Vagina (tissue), 2 donors: ENCODE results near the gene HAUS3. TPM values are rescaled to one million over a fixed set of nuclear protein-coding genes. Genes with fewer than 3 reads are reported as not detected.
"Not testable (repeated sequence)": the region's sequence is repeated elsewhere in the genome, so short reads cannot be mapped to it uniquely, and the experiment has no call there.

Experiments
- DNase-seq, 2 donors: peaks; one replicate each; pipeline ENCODE4 v3.0.0-alpha.2; 2017; ENCODE audit errors: extremely low spot score in 2 of 2
- H3K27ac ChIP-seq: fragments of 200-600 bp; sonication (generic); one replicate; pipeline ENCODE4 v1.5.1; 2019
- H3K27me3 ChIP-seq: fragments of 200-600 bp; sonication (generic); one replicate; pipeline ENCODE4 v1.5.1; 2019
- H3K36me3 ChIP-seq, 2 donors: fragments of 200-600 bp; sonication (generic); one replicate each; pipeline ENCODE4 v1.5.1; 2017 to 2019
- H3K4me1 ChIP-seq: fragments of 200-600 bp; sonication (generic); one replicate; pipeline ENCODE4 v1.5.1; 2019
- H3K4me3 ChIP-seq, 2 donors: fragments of 200-600 bp; sonication (generic); 1 replicate in 1 of 2; 2 replicates in 1 of 2; pipeline ENCODE4 v1.5.1; 2016 to 2019
- H3K9me3 ChIP-seq: fragments of 200-600 bp; sonication (generic); one replicate; pipeline ENCODE4 v1.5.1; 2019
- CTCF ChIP-seq, 3 experiments: fragments of 450-650 bp in 2 of 3; fragments of 200-600 bp in 1 of 3; sonication (generic) in 1 of 3; IDR thresholded peaks; one replicate each; pipeline ENCODE4 v1.5.1; 2017 to 2019; ENCODE audit warnings: antibody characterized with exemption in 3 of 3, mild to moderate bottlenecking in 2 of 3, moderate library complexity in 2 of 3
- POLR2A ChIP-seq, 2 donors: fragments of 450-650 bp; IDR thresholded peaks; one replicate each; pipeline ENCODE4 v1.6.1; 2017; ENCODE audit warnings: antibody characterized with exemption in 2 of 2, mild to moderate bottlenecking in 2 of 2, moderate library complexity in 2 of 2
- POLR2AphosphoS5 ChIP-seq, 2 donors: sonication (generic); formaldehyde crosslinking; IDR thresholded peaks; one replicate each; pipeline ENCODE4 v1.9.0; 2017; ENCODE audit warnings: antibody characterized with exemption in 2 of 2, mild to moderate bottlenecking in 2 of 2, low read depth in 1 of 2; ENCODE audit not compliant: insufficient read depth in 1 of 2
- intact Hi-C: fragments of 100-400 bp; cut with DNase I; formaldehyde crosslinking; loops from one replicate; pipeline ENCODE4 v1.15.1; 2023
- total RNA-seq: library from RNA; depleted of rRNA; stranded (reverse); fragments of >200 nt; gene quantifications from one replicate; pipeline ENCODE4 v1.2.3, GENCODE V29; 2016

Gene HAUS3
- total RNA-seq, 1 donor from 2014 or later, result 9.6 TPM

GRCh38 chr4:2280531-2281300 is 38.8 kb upstream of the HAUS3 start:
- Histone ChIP-seq H3K27me3 (no peaks in the 10 kb centered on the region), H3K4me1 (no peaks in the 10 kb centered on the region), H3K36me3 (no peaks in the 10 kb centered on the region), H3K27ac (no peak overlapping the region), H3K9me3 (no peaks in the 10 kb centered on the region), H3K4me3 (no peak overlapping the region)
- TF ChIP-seq POLR2A (IDR thresholded peaks at IDR 0.05), result no peak
- TF ChIP-seq CTCF (IDR thresholded peaks at IDR 0.05), result no peak
- no peak for TF ChIP-seq POLR2AphosphoS5 (IDR thresholded peaks at IDR 0.05; ENCODE audit: insufficient read depth in 1 of 2, low read depth in 1 of 2)
- intact Hi-C loops, result no loop called here
- no peak for DNase-seq

GRCh38 chr4:2277956-2278355 is 36.0 kb upstream of the HAUS3 start:
- intact Hi-C loops, result no loop called here
- Histone ChIP-seq H3K27ac (no peak overlapping the region), H3K36me3 (no peaks in the 10 kb centered on the region), H3K9me3 (no peaks in the 10 kb centered on the region), H3K4me1 (no peaks in the 10 kb centered on the region), H3K27me3 (no peaks in the 10 kb centered on the region), H3K4me3 (no peak overlapping the region)
- DNase-seq, result no peak
- TF ChIP-seq POLR2AphosphoS5 (IDR thresholded peaks at IDR 0.05; ENCODE audit: insufficient read depth in 1 of 2, low read depth in 1 of 2), result no peak

- H3K27ac ChIP-seq, result no peak overlapping the region
- H3K27me3 ChIP-seq, result no peaks in the 10 kb centered on the region
- H3K9me3 ChIP-seq, result no peaks in the 10 kb centered on the region
- TF ChIP-seq POLR2A (IDR thresholded peaks at IDR 0.05), result no peak
- no peak for TF ChIP-seq POLR2AphosphoS5 (IDR thresholded peaks at IDR 0.05; ENCODE audit: insufficient read depth in 1 of 2, low read depth in 1 of 2)
- no peak for TF ChIP-seq CTCF (IDR thresholded peaks at IDR 0.05)
- H3K4me3 ChIP-seq, result no peak overlapping the region
- DNase-seq, result no peak
- intact Hi-C loops, result no loop called here
- H3K4me1 ChIP-seq, result no peaks in the 10 kb centered on the region
- no peaks in the 10 kb centered on the region for H3K36me3 ChIP-seq
Observed at GRCh38 chr4:2276581-2277325, 34.8 kb upstream of the HAUS3 start.

- Histone ChIP-seq H3K27ac (no peak overlapping the region), H3K36me3 (no peaks in the 10 kb centered on the region), H3K4me3 (no peak overlapping the region), H3K27me3 (no peaks in the 10 kb centered on the region), H3K9me3 (no peaks in the 10 kb centered on the region), H3K4me1 (no peaks in the 10 kb centered on the region)
- no peak for DNase-seq
- intact Hi-C loops, result no loop called here
- TF ChIP-seq POLR2AphosphoS5 (IDR thresholded peaks at IDR 0.05; ENCODE audit: insufficient read depth in 1 of 2, low read depth in 1 of 2) (no peak), CTCF (IDR thresholded peaks at IDR 0.05) (no peak), POLR2A (IDR thresholded peaks at IDR 0.05) (no peak)
Observed at GRCh38 chr4:2275546-2276251, 33.8 kb upstream of the HAUS3 start.

GRCh38 chr4:2275044-2275397 is 33.1 kb upstream of the HAUS3 start:
- H3K4me1 ChIP-seq, DNase-seq, H3K27me3 ChIP-seq, H3K4me3 ChIP-seq, H3K27ac ChIP-seq, intact Hi-C loops, H3K36me3 ChIP-seq, H3K9me3 ChIP-seq: not testable (repeated sequence)
